ENCODE measurements around the gene CDH4. TPM values are rescaled to one million over a fixed set of nuclear protein-coding genes. Genes with fewer than 3 reads are reported as not detected.

The CDH4 gene
- total and polyA plus RNA-seq, 9 donors: 0.12 to 4.4 (median 0.36) TPM

DNA sequence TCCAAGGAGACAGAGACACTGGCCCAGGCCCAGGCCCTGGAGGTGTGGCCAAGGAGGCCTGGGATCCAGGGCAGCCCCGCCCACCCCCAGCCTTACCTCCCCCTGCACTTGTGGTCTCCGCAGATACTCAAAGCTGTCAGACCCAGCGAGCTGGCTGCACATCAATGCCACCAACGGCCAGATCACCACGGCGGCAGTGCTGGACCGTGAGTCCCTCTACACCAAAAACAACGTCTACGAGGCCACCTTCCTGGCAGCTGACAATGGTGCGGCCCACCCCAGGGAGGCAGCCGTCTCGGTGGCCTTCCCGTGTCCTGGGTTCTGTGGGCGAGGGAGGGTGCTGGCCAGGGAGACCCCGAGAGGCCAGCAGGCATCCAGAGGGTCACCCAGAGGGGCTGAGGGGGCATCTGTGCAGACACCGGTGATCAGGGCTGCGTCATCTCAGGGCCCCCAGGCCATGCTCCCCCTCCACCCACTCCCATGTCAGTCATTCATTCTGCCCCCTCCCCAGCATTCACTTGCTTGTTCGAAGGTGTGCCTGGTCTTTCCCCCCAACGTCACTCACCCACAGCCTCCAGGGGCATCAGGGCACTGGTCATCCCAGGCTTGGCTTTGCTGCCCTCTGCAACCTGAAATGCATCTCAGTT, 672.3 kb downstream of the CDH4 start:
- intact Hi-C loops (cut with DNase I): no loop called here
- Histone ChIP-seq H3K9me3 (no peaks in the 10 kb centered on the region), H3K4me1 (ENCODE audit: insufficient read depth) (no peaks in the 10 kb centered on the region), H3K4me3 (no peak overlapping the region), H3K27me3 (no peaks in the 10 kb centered on the region), H3K36me3 (no peaks in the 10 kb centered on the region), H3K27ac (no peak overlapping the region)
- TF ChIP-seq EP300 (IDR thresholded peaks at IDR 0.05) (no peak), POLR2A (IDR thresholded peaks at IDR 0.05) (no peak)
- TF ChIP-seq, protein P1, sequence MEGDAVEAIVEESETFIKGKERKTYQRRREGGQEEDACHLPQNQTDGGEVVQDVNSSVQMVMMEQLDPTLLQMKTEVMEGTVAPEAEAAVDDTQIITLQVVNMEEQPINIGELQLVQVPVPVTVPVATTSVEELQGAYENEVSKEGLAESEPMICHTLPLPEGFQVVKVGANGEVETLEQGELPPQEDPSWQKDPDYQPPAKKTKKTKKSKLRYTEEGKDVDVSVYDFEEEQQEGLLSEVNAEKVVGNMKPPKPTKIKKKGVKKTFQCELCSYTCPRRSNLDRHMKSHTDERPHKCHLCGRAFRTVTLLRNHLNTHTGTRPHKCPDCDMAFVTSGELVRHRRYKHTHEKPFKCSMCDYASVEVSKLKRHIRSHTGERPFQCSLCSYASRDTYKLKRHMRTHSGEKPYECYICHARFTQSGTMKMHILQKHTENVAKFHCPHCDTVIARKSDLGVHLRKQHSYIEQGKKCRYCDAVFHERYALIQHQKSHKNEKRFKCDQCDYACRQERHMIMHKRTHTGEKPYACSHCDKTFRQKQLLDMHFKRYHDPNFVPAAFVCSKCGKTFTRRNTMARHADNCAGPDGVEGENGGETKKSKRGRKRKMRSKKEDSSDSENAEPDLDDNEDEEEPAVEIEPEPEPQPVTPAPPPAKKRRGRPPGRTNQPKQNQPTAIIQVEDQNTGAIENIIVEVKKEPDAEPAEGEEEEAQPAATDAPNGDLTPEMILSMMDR (IDR thresholded peaks at IDR 0.05): no peak
- no peak for DNase-seq
- WGBS, 3 donors: 77 to 89% (median 77%) methylated on average over 11 to 19 of the region's 19 CpGs

DNA sequence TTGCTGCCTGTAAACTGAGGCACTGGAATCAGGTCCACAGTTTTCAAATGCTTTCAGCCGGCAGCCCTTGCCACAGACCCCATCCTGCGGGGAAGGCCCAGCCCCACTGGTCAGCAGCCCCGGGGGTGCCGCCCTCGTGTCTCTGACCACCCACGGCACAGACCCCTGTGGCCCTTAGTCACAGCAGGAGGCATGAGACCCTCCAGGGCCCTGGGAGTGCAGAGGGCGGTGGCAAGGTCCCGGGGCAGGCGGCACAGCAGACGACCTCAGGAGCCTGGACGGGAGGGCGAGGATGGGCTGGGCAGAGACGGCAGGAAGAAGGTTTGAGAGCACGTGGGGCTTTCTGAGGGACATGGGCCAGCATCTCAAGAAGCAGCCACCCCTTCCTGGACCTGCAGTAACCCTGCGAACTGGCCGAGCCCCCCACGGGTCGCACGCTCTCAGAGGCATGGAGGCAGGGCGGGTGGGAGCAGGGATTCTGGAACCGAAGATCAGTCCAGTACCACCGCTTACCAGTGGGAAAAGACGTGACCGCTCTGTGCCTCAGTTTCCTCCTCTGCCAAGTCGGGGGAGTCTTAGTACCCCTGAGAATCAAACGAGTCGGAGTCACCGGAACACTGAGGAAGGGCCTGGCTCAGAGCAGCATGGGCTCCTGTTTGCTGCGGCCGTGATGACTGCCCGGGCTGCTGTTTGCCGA, 672.9 kb downstream of the CDH4 start:
- TF ChIP-seq EP300 (IDR thresholded peaks at IDR 0.05) (no peak), POLR2A (IDR thresholded peaks at IDR 0.05) (no peak)
- TF ChIP-seq, protein P1 (IDR thresholded peaks at IDR 0.05): no peak
- Histone ChIP-seq H3K9me3 (no peaks in the 10 kb centered on the region), H3K27me3 (no peaks in the 10 kb centered on the region), H3K4me3 (no peak overlapping the region), H3K4me1 (ENCODE audit: insufficient read depth) (no peaks in the 10 kb centered on the region), H3K36me3 (no peaks in the 10 kb centered on the region), H3K27ac (no peak overlapping the region)
- intact Hi-C loops (cut with DNase I): no loop called here
- WGBS, 3 donors: 63 to 81% (median 76%) methylated on average over 30 to 32 of the region's 32 CpGs
- no peak for DNase-seq

DNA sequence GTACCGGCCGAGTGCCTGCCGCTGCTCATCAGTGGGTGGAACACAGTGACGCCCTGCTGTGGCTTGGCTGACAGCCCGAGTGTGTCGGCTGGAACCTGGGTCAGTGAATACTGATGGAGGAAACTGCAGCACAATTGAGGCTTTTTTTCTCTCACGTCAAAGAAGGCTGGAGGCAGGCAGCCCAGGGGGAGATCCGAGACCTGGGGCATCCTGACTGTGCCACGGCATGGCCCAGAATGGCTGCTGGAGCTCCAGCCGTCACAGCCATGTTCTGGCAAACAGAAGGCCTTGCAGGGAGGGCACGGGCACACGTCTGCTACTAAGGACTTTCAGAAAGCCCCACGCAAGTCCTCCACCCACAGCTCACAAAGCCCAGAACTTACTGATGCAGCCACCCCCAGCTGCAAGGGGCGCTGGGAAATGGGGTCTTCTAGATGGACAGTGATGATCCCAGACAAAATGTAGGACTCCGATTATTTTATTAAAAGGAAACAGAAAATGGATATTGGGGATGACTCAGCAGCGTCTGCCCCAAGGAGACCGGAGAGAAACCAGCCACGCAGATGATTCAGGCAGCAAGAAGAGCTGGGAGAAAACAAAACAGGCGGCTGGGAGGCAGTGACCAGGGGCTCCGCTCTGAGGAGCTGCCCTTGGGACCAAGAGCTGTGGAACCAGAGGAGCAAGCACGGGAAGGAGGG, 673.6 kb downstream of the CDH4 start:
- no peak for DNase-seq
- H3K9me3 ChIP-seq: no peaks in the 10 kb centered on the region
- TF ChIP-seq, protein P1 (IDR thresholded peaks at IDR 0.05): no peak
- no peak for TF ChIP-seq EP300 (IDR thresholded peaks at IDR 0.05)
- no peak for TF ChIP-seq POLR2A (IDR thresholded peaks at IDR 0.05)
- H3K36me3 ChIP-seq: no peaks in the 10 kb centered on the region
- no peak overlapping the region for H3K4me3 ChIP-seq
- intact Hi-C loops (cut with DNase I): no loop called here
- no peaks in the 10 kb centered on the region for H3K27me3 ChIP-seq
- no peak overlapping the region for H3K27ac ChIP-seq
- WGBS, 3 donors: 51 to 65% (median 55%) methylated on average over 21 of the region's 21 CpGs
- H3K4me1 ChIP-seq (ENCODE audit: insufficient read depth): no peaks in the 10 kb centered on the region

DNA sequence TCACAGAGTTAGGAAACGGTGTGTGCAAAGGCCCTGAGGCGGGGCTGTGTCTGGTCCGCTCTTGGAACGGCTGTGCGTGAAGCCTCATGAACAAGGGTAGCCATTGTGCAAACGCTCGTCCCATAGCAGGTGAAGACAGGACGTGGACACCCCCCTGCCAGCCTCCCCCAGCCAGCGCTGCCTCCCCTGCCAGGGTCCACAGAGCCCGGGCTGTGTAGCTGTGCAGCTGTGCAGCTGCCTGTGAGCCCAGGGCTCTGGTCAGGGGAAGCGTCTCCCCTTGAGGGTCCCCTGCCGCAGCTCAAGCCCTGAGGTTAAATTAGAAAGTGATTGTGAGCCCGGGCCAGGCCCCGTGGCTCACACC, 674.2 kb downstream of the CDH4 start:
- Histone ChIP-seq H3K4me3 (no peak overlapping the region), H3K27me3 (no peaks in the 10 kb centered on the region), H3K4me1 (ENCODE audit: insufficient read depth) (no peaks in the 10 kb centered on the region), H3K27ac (no peak overlapping the region), H3K9me3 (no peaks in the 10 kb centered on the region), H3K36me3 (no peaks in the 10 kb centered on the region)
- intact Hi-C loops (cut with DNase I): no loop called here
- TF ChIP-seq POLR2A (IDR thresholded peaks at IDR 0.05) (no peak), EP300 (IDR thresholded peaks at IDR 0.05) (no peak)
- TF ChIP-seq, protein P1 (IDR thresholded peaks at IDR 0.05): no peak
- 84 to 87% (median 84%) methylated on average over 13 to 14 of the region's 14 CpGs for WGBS, 3 donors
- no peak for DNase-seq

All from ovary (tissue), 9 donors.